Mesendoderm (in vitro differentiated cells): ENCODE results near the gene HBD.

Experiments used
- DNase-seq: peaks from one replicate; pipeline ENCODE4 v3.0.0; 2013
- H2AK5ac ChIP-seq: 2 replicates; pipeline ENCODE4 v1.6.1; 2013; ENCODE audit warnings: low read length, inconsistent platforms
- H2BK120ac ChIP-seq: 2 replicates; pipeline ENCODE4 v1.6.1; 2013; ENCODE audit warnings: low read depth, mild to moderate bottlenecking, low read length, moderate library complexity, mixed read lengths
- H2BK15ac ChIP-seq: replicated peaks from 2 replicates; pipeline ENCODE4 v1.6.1; 2013; ENCODE audit warnings: low read depth, mild to moderate bottlenecking, moderate library complexity
- H2BK5ac ChIP-seq: 2 replicates; pipeline ENCODE4 v1.6.1; 2013; ENCODE audit warnings: low read length, inconsistent platforms
- H3K18ac ChIP-seq: 2 replicates; pipeline ENCODE4 v1.6.1; 2013; ENCODE audit warnings: mild to moderate bottlenecking, low read length, mixed read lengths
- H3K23ac ChIP-seq: one replicate; pipeline ENCODE4 v1.6.1; 2013; ENCODE audit warnings: low read length
- H3K27ac ChIP-seq: 2 replicates; pipeline ENCODE4 v1.5.1; 2013; ENCODE audit warnings: low read depth, mild to moderate bottlenecking, inconsistent platforms, low read length, moderate library complexity
- H3K27me3 ChIP-seq: 2 replicates; pipeline ENCODE4 v1.6.1; 2013; ENCODE audit warnings: low read length, control low read depth, mild to moderate bottlenecking, inconsistent platforms; ENCODE audit not compliant: insufficient read depth, poor library complexity
- H3K36me3 ChIP-seq: 2 replicates; pipeline ENCODE4 v1.6.1; 2013; ENCODE audit warnings: low read length, inconsistent platforms; ENCODE audit not compliant: control insufficient read depth, insufficient read depth
- H3K4ac ChIP-seq: one replicate; pipeline ENCODE4 v1.6.1; 2013; ENCODE audit warnings: low read depth, mild to moderate bottlenecking, low read length, moderate library complexity
- H3K4me1 ChIP-seq: 2 replicates; pipeline ENCODE4 v1.6.1; 2013; ENCODE audit warnings: low read depth, low read length, inconsistent platforms; ENCODE audit not compliant: control insufficient read depth
- H3K4me2 ChIP-seq: 2 replicates; pipeline ENCODE4 v1.6.1; 2013; ENCODE audit warnings: low read length
- H3K4me3 ChIP-seq: 2 replicates; pipeline ENCODE4 v1.5.1; 2013; ENCODE audit warnings: mild to moderate bottlenecking, low read length
- H3K56ac ChIP-seq: one replicate; pipeline ENCODE4 v1.6.1; 2013; ENCODE audit warnings: low read length
- H3K79me1 ChIP-seq: 2 replicates; pipeline ENCODE4 v1.6.1; 2013; ENCODE audit warnings: low read length, inconsistent platforms
- H3K79me2 ChIP-seq: 2 replicates; pipeline ENCODE4 v1.6.1; 2013; ENCODE audit warnings: mild to moderate bottlenecking, low read length; ENCODE audit not compliant: control insufficient read depth, insufficient read depth
- H3K9ac ChIP-seq: 2 replicates; pipeline ENCODE4 v1.6.1; 2013; ENCODE audit warnings: low read length, inconsistent platforms
- H4K5ac ChIP-seq: one replicate; pipeline ENCODE4 v1.6.1; 2013; ENCODE audit warnings: low read length
- H4K8ac ChIP-seq: one replicate; pipeline ENCODE4 v1.6.1; 2013; ENCODE audit warnings: low read depth, mild to moderate bottlenecking, control low read depth, low read length, moderate library complexity
- WGBS: extraction: QIAGEN DNeasy Blood & Tissue Kit; methylation state at CpG from one replicate; pipeline ENCODE4 v1.1.7; 2013; ENCODE audit warnings: low lambda C conversion rate, missing lambda C conversion rate; ENCODE audit not compliant: insufficient coverage; ENCODE audit errors: extremely low coverage; 5-methylcytosine and 5-hydroxymethylcytosine counted together

HBD gene

GRCh38 chr11:5226732-5227310, 7.5 kb downstream of the HBD start, which contains the start of gene HBB:
Gene HBB, minus strand, starts transcription at chr11:5227071. Its CDS starts 50 bp downstream, at chr11:5227021.
- Histone ChIP-seq H3K79me1 (no peaks in the 10 kb centered on the region), H3K4me1 (no peaks in the 10 kb centered on the region), H2BK120ac (no peak within 1 kb of the TSS), H3K27me3 (no peaks in the 10 kb centered on the region), H2BK5ac (no peak within 1 kb of the TSS), H3K79me2 (no peaks in the 10 kb centered on the region), H3K4me3 (no peak within 1 kb of the TSS), H3K23ac (no peak within 1 kb of the TSS), H3K36me3 (no peaks in the 10 kb centered on the region), H3K4me2 (no peak within 1 kb of the TSS), H3K56ac (no peak within 1 kb of the TSS), H2AK5ac (no peak within 1 kb of the TSS), H4K5ac (no peak within 1 kb of the TSS), H3K9ac (no peak within 1 kb of the TSS), H3K18ac (no peak within 1 kb of the TSS), H4K8ac (no peak within 1 kb of the TSS), H3K4ac (no peak within 1 kb of the TSS), H2BK15ac (no peak within 1 kb of the TSS), H3K27ac (no peak within 1 kb of the TSS)
- DNase-seq, result no peak
- WGBS, result no CpG with 5 or more reads among the region's 3 CpGs

- no peak overlapping the region for H2BK15ac ChIP-seq
- H3K79me2 ChIP-seq, result no peaks in the 10 kb centered on the region
- H3K4me1 ChIP-seq, result no peaks in the 10 kb centered on the region
- no peak overlapping the region for H2AK5ac ChIP-seq
- H3K27ac ChIP-seq, result no peak overlapping the region
- no peak overlapping the region for H3K4me3 ChIP-seq
- H4K5ac ChIP-seq, result no peak overlapping the region
- no peak overlapping the region for H3K23ac ChIP-seq
- no peak overlapping the region for H3K18ac ChIP-seq
- no CpG with 5 or more reads among the region's 2 CpGs for WGBS
- DNase-seq, result no peak
- H2BK120ac ChIP-seq, result no peak overlapping the region
- no peak overlapping the region for H4K8ac ChIP-seq
- H2BK5ac ChIP-seq, result no peak overlapping the region
- H3K79me1 ChIP-seq, result no peaks in the 10 kb centered on the region
- no peaks in the 10 kb centered on the region for H3K27me3 ChIP-seq
- no peak overlapping the region for H3K56ac ChIP-seq
- no peak overlapping the region for H3K4me2 ChIP-seq
- no peak overlapping the region for H3K4ac ChIP-seq
- H3K36me3 ChIP-seq, result no peaks in the 10 kb centered on the region
- no peak overlapping the region for H3K9ac ChIP-seq
Observed at GRCh38 chr11:5225480-5225871, 8.8 kb downstream of the HBD start.

GRCh38 chr11:5224538-5225479, 9.5 kb downstream of the HBD start:
- Histone ChIP-seq H3K4me2 (no peak overlapping the region), H2BK15ac (no peak overlapping the region), H2BK120ac (no peak overlapping the region), H3K4me3 (no peak overlapping the region), H3K23ac (no peak overlapping the region), H3K79me2 (no peaks in the 10 kb centered on the region), H3K79me1 (no peaks in the 10 kb centered on the region), H3K27me3 (no peaks in the 10 kb centered on the region), H3K27ac (no peak overlapping the region), H4K8ac (no peak overlapping the region), H3K56ac (no peak overlapping the region), H3K4me1 (no peaks in the 10 kb centered on the region), H4K5ac (no peak overlapping the region), H3K36me3 (no peaks in the 10 kb centered on the region), H2BK5ac (no peak overlapping the region), H3K9ac (no peak overlapping the region), H3K18ac (no peak overlapping the region), H3K4ac (no peak overlapping the region), H2AK5ac (no peak overlapping the region)
- peak; percentile 30 for DNase-seq
- WGBS, result no CpG with 5 or more reads among the region's 6 CpGs

GRCh38 chr11:5223686-5224085, 10.6 kb downstream of the HBD start:
- Histone ChIP-seq H2AK5ac (no peak overlapping the region), H3K4ac (no peak overlapping the region), H3K4me2 (no peak overlapping the region), H4K5ac (no peak overlapping the region), H3K4me3 (no peak overlapping the region), H3K18ac (no peak overlapping the region), H3K79me2 (no peaks in the 10 kb centered on the region), H3K79me1 (no peaks in the 10 kb centered on the region), H3K9ac (no peak overlapping the region), H4K8ac (no peak overlapping the region), H3K36me3 (no peaks in the 10 kb centered on the region), H2BK5ac (no peak overlapping the region), H3K56ac (no peak overlapping the region), H3K23ac (no peak overlapping the region), H3K27ac (no peak overlapping the region), H3K4me1 (no peaks in the 10 kb centered on the region), H2BK120ac (no peak overlapping the region), H2BK15ac (no peak overlapping the region), H3K27me3 (no peaks in the 10 kb centered on the region)
- no peak for DNase-seq
- WGBS, result no CpG with 5 or more reads among the region's 1 CpG

- no peak overlapping the region for H3K23ac ChIP-seq
- no peak for DNase-seq
Observed at GRCh38 chr11:5223146-5223545, 11.1 kb downstream of the HBD start.

More at GRCh38 chr11:5223146-5223545, 11.1 kb downstream of the HBD start:
- Histone ChIP-seq H3K9ac (no peak overlapping the region), H3K4me2 (no peak overlapping the region), H3K4me3 (no peak overlapping the region), H3K79me2 (no peaks in the 10 kb centered on the region), H3K18ac (no peak overlapping the region), H4K5ac (no peak overlapping the region), H2BK15ac (no peak overlapping the region), H3K4me1 (no peaks in the 10 kb centered on the region), H4K8ac (no peak overlapping the region), H2BK5ac (no peak overlapping the region), H3K27me3 (no peaks in the 10 kb centered on the region), H3K27ac (no peak overlapping the region), H3K56ac (no peak overlapping the region), H3K4ac (no peak overlapping the region), H2BK120ac (no peak overlapping the region), H2AK5ac (no peak overlapping the region), H3K79me1 (no peaks in the 10 kb centered on the region), H3K36me3 (no peaks in the 10 kb centered on the region)
- no CpG with 5 or more reads among the region's 6 CpGs for WGBS
